ENCODE measurements around the gene CPSF2.
"Not testable (repeated sequence)": the region's sequence is repeated elsewhere in the genome, so short reads cannot be mapped to it uniquely, and the experiment has no call there.

The CPSF2 gene

DNA sequence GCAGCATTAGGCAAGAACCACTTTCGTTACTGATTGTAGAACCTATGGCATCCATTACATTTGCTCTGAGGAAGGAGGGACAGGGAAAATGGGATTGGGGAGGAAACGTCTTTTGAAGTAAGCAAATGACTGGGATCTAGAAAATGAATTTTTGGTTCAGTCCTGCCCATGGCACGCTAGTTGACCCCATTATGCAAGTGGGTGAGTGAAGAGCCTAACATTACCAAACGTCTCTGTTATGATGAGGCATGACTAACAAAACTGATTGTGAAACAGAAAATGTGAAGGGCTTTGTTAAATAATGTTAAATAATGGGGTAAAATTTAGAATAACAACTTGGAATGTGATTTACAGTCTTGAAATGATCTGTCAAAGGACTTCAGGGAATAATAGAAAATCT lies 38.9 kb downstream of the CPSF2 start:
- no peak for DNase-seq

DNA sequence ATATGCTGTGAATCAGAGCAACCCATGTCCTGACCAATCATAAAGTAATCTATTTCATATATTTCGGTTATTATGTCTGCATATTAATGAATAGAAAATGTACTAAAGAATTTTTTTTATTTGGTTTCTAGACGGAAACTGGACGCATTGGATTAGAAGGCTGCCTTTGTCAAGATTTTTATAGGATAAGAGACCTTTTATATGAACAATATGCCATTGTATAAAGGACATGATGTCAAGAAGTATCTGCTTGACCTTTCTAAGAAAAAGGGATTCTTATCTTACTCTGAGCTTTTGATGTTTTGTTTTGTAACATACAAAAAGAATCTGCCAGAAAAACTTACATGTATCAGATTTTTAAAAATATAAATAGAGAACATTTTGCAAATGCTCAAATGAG lies 39.8 kb downstream of the CPSF2 start:
- DNase-seq = no peak

DNA sequence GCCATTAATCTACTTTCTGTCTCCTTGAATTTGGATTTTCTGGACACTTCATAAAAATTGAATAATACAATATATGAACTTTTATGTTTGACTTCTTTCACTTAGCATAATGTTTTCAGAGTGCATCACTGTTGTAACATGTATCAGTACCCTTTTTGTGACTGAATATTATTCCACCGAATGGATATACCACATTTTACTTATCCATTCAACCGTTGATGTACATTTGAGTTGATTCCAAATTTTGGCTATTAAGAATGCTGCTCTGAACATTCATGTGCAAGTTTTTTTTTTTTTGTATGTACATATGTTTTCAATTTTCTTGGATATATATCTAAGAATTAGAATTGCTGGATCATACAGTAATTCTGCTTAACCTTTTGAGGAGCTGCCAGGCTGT lies 43.2 kb downstream of the CPSF2 start:
- no peak for DNase-seq

DNA sequence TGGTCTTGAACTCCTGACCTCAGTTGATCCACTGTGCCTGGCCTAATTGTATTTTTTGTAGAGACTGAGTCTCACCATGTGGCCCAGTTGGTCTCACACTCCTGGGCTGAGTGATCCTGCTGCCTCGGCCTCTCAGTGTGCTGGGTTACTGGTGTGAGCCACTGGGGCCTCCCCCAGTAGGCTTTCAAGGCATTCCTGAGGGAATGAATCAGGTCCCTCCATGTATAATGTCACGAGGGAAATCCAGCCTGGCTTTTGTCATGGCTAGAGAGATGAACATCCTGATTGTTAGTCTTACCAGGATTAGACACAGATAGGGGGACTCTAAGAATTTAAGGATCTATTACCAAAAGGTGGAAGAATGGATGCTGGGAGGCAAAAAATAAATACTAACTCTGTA lies 51.9 kb downstream of the CPSF2 start:
- no peak for DNase-seq

DNA sequence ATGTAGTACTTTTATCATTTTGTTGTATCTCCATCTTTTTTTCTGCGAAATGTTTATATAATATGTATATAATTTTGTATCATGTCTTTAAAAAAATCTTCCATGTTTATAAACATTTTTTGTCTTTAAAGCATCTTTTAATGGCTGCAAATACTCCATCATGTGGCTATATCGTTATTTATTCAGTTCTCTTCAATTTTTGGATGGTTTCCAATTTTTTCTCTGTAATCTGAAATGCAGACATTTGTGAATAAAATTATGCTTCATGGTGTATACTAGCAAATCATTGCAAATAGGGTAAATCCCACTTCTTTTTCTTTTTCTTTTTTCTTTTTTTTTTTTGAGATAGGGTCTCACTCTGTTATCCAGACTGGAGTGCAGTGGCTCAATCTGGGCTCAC lies 54.0 kb downstream of the CPSF2 start:
- DNase-seq = no peak

DNA sequence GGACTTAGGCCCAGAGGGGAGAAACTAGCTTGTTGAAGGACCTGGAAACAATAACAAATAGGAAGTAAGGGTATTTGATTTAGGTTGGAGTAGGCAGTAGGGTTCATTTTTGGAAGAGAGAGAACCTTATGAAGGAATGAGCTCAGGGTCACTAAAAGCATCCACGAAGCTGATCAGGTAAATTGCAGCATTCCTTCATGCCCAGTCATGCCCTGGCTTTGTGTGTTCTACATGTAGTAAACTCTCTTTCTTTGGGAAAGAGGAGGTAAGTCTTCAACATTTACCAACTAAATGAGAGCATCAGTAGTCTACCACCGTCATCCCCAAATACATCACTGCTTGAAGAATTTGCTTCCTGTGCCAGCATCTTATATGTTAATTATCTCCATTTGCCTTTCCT lies 54.7 kb downstream of the CPSF2 start:
- DNase-seq = no peak

DNA sequence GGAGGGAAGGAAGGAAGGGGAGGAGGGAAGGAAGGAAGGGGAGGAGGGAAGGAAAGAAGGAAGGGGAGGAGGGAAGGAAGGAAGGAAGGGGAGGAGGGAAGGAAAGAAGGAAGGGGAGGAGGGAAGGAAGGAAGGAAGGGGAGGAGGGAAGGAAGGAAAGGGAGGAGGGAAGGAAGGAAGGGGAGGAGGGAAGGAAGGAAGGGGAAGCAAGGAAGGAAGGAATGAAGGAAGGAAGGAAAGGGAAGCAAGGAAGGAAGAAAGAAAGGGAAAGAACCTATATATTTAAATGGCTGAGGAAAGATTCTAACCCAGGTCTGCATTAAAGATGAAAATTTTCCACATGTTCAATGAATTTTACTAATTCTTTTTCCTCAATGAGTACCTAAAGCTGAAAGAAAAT lies 57.4 kb downstream of the CPSF2 start:
- not testable (repeated sequence) for DNase-seq

DNA sequence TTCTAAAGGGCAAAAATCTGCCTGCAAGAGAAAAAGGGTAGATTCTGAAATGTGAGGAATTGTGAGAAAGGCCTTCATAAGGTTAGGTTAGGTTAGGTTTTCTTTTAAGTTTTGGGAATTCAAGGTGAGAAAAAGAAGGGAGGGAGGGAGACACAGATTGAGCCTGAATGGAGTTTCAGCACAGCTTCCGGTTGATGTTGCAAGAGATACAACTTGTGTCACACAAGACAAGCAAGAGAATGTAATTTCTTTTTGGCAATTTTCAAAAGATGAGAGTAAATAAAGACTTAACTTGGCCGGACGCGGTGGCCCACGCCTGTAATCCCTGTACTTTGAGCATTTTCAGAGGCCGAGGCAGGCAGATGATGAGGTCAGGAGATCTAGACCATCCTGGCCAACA lies 63.8 kb downstream of the CPSF2 start:
- no peak for DNase-seq

DNA sequence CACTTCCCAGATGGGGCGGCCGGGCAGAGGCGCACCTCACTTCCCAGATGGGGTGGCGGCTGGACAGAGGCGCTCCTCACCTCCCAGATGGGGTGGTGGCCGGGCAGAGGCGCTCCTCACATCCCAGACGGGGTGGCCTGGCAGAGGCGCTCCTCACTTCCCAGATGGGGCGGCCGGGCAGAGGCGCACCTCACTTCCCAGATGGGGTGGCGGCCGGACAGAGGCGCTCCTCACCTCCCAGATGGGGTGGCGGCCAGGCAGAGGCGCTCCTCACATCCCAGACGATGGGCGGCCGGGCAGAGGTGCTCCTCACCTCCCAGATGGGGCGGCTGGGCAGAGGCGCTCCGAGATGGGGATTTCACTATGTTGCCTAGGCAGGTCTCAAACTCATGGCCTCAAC lies 65.8 kb downstream of the CPSF2 start:
- not testable (repeated sequence) for DNase-seq

DNA sequence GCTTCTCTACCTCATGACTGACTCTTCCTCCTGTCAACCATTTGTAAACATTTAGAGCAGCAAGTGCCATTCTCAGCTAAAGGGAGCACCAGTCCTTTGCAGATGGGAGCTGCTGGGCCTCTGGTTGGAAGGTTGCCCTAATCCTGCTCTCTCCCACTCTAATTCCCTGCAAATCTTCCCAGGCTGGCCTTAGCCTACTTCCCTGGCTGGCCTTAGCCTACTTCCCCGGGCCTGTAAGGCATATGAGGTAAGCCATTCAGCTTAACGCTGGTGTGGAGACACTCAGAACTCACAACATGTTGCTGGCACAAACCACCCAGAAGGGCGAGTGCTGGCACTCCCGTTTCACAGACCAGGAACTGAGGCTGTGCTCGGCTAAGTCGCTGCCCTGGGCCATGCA lies 69.0 kb downstream of the CPSF2 start:
- no peak for DNase-seq

DNA sequence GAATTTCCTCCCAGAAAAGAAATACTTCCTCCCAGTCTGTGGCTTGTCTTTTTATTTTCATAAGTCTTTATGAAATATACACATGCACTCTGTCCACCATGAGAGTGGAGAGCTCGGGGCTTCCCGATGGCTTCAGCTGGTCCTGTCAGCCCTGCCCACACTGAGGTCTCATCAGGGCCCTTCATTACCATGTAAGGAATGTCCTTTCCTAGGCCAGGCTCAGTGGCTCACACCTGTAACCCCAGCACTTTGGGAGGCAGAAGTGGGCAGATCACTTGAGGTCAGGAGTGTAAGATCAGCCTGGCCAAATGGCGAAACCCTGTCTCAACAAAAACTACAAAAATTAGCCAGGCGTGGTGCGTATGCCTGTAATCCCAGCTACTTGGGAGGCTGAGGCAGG lies 77.0 kb downstream of the CPSF2 start:
- DNase-seq = no peak

DNA sequence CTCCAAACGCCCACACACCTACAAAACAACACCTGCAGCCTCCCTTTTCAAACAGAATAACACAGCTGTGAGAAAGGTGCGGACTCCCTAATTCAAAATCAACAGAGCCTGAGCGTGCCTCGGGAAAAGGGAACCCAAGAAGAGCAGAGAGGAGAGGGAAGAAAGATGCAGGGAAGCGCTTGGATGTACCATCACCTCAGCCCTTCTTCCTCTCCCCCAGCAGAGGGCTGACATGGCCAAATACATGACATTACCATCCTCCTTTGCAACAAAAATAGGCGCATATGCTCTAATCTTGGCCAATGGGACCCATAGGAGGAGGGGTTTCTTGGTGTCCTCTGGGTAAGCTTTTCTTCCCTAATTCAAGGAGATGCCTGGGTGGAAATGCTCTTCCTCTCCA lies 78.0 kb downstream of the CPSF2 start:
- DNase-seq = no peak

DNA sequence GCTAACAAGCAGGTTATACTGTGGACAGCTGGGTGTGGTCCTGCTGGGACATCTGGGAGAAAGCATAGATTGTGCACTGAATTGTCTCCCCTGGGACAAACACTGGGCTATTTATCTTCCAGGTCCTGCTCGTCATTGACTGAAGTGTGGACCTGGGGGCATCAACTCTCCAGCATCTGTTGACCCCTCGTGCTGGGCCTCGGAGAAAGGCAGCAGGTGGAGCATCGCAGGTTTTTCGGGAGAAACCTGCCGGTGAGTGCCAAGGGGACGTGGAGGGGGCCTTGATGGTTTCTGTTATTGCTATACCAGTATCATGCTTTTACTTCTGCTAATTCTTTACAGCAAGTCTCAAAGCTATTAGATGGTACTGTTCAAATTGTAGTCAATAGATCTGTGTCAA lies 81.3 kb downstream of the CPSF2 start:
- DNase-seq = no peak

DNA sequence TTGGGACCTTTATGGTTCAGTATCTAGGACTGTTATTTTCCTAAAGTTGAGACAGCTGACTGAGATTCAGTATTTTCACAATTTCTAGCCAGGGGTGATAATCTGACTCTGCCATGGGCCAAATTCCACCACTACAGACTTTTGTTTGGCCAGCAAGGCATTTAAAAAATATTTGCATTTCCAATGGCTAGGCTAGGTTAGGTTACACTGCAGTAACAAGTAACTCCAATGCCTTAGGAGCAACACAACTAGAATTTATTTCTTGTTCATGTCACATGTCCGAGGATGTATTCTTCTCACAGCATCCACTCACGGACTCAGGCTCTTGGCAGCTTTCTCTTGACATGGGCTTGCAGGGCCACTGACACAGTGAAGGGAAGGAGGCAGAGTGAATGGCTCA lies 83.0 kb downstream of the CPSF2 start:
- no peak for DNase-seq

DNA sequence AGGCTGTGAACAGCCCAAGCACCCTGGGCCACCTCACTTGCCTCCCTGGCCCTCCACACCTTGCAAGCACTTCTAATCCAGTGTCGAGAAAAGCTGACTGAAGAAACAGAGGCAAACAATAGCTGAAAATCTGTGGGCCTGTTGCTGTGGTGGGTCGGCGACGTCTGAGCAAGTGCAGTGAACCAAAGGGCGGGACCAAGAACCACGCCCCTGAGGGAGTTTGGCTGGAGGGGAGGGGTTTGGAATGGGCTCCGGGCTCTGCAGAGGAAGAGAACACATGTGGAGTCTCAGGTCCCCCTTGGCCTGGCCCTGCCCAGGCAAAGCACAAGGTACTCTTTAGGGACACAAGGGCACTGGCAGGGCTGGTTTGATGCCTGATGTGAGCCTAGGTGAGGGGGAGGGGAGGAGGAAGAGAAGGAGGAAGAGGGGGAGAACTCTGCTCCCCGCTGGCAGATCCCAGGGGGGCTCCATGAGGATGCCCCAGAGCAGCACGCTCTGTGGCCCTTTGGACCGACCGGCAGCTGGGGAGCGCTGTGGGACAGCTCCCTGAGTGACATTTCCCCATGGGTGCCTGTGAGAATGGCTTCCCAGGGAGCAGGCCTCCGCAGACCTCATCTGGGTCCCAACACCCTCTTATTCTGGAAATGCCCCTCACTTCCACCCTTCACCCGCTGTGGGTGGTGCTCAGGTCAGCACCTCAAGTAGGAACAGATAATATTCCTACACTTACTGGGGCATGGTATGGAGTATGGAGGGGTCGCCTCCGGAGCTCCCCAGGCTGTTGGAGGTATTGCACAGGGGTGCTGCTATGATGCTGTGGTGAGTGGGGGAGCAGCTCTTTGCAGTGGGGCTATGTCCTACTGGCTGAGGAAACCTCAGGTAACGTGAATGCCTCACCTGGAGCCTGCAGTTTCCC lies 85.5 kb downstream of the CPSF2 start:
- DNase-seq = no peak

DNA sequence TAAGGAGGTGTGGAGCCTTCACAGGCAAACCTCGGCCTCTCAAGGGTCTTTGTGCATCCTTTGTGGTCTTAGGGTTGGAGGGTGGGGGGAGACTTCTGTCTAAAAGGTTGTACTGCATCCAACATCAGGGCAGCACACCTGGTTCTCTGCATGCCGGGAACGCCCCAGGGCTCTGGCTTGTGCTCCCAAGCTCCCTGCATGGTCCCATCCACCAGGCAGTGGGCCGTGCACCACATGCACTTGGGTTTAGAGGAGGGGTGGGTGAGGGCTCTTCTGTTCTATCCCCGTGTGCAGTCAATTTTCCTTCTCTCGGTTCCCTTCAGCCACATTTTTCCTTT lies 86.1 kb downstream of the CPSF2 start:
- DNase-seq = no peak

DNA sequence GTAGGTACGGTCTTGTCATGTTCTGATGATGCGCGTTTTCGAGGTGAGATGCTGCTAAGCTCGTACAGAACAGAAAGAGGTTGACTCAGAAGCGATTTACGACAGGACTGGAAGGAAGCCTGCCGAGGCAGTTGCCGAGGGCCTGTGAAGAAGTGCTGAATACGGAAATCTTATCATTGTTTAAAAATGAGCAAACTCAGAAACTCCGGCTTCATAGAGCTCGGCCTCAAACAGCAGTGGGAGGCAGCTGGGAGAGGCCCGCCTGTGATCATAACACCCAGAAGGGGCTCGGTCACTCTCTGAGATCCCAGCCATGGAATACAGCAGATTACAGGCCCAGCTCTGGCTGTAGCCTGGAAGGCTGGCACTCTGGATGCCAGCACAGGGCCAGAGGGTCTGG lies 87.4 kb downstream of the CPSF2 start:
- DNase-seq = no peak

DNA sequence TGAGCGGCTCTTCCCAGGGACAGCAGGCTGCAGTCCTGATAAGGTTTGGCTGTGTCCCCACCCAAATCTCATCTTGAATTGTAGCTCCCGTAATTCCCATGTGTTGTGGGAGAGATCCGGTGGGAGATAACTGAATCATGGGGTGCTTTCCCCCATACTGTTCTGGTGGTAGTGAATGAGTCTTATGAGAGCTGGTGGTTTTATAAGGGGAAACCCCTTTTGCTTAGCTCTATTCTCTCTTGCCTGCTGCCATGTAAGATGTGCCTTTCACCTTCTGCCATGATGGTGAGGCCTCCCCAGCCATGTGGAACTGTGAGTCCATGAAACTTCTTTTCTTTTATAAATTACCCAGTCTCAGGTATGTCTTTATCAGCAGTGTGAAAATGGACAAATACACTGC lies 91.4 kb downstream of the CPSF2 start:
- not testable (repeated sequence) for DNase-seq

DNA sequence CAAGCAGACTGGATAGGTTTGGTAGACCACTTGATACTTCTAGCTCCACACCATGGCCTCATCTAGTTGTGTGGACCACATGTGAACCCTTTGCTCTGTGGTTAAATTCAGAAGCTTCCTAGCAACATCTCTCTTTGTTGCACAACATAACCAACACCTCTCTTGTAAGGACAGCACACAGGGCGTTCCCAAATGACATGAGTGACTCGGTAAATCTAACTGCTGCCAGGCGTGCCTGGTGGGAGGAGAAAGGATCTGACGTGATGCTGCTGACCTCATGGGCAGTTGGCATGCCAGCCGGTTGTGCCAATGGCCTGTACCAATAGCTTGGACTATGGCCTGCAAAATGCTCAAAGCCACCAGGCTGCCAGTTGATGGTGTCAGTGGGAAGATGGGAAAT lies 93.8 kb downstream of the CPSF2 start:
- DNase-seq = no peak

DNA sequence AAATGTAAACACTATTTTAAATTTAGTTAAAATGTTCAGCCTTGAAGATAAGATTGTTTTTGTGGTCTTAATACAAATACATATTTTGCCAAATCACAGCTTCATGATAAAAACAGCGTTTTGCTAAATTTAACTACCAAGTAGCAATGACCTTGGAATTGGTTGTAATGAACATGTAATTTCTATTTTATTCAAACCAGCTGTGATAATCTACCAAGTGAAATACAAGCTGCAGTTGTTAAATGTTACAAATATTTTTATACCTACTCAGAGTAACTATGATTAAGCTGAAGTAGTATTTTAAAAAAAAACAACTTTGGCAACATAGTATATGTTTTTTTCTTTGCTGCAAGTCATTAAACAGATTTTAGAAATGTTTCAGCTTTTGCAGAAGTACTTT lies 96.2 kb downstream of the CPSF2 start:
- DNase-seq = no peak

Measured in activated naive CD4-positive, alpha-beta T cell (primary cell).